DMS153 (cell line): ENCODE results near the gene DENND6B.

Experiments
- DNase-seq: peaks from one replicate; lab custom pipeline; 2025; lab: John Stamatoyannopoulos, UW

Gene DENND6B

DNA sequence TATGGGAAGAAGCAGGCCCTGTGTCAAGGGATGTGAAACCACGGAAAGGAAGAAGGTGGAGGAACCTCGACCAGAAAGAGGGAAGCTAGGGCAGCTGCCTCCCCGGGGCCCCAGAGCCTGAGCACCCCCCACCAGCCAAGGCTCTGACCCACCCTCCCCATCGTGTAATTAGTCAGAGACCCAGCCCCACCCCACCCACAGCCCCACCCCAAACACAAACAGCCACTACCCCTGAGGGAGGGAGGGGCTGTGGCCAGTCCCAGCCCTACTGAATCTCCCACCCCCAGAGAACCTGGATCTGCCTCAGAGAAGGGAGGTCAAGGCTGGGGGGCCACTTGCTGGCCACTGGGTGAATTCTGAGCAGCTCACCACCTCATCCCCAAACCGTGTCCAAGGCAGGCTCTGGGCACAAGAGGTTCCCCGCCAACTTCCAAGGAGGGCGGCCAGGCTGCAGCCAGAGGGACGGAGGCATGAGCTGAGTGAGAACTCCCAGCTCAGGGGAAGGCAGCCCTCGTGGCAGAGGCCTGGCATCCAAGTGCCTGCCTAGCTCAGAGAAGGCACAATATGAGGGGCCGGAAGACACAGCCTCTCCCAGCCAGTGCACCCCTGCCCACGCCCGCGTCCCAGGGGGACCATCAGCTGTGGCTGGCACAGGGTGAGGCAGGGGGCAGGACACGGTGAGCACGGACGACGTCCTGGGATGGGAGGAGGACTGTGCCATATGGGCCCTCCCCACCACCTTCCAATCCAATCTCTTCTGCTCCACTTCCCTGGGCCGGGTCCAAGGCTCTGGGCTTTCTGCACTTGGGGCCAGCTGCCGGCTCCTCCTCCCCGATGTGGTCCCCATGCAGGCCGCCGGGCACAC lies 22.1 kb downstream of the DENND6B start:
- DNase-seq: no peak

DNA sequence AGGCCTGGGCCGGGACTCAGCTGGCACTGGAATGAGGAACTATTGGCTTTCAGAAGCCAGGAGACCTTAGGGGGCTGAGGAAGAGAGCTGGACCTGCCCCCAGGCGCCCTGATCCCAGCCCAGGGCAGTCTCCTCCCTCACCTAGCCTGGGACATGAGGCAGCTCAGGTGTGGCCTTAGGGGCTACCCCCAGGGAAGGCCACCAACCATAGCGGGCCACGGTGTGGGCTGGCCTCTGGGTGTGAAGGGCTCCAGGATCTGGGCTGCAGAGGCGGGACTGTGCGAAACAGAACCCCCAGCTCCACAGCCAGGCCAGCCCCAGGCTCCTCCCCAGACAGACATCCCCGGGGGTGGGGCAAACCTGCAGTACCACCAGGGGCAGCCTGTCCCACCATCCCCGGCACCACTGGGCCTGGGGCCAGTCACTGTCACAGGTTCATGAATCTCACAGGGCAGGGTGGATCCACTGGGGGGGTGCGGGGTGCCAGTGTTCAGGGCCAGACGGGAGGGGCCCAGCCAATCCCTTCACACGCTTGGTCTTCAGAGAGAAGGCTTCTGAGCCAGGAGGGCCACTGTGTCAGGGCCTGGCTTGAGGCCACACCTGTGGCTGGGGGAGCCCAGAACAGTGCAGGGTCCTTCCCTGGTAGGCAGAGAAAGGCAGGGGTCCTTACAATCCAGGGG lies 22.8 kb downstream of the DENND6B start:
- no peak for DNase-seq

DNA sequence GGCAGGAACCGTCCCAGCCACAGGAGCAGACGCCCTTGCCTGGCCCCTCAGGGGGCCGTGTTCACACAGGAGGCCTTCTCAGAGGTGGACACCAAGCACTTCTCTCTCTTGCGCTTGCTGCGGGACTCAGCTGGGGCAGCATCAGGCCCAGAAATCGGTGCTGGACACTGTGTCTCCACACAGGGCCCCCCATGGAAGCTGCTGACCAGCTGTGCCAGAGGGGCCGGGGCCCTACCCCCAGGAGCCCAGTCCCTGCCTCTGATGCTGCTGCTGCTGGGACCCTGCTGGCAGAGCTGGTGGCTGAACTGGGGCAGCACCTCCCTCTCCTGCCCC lies 23.3 kb downstream of the DENND6B start:
- DNase-seq: no peak

DNA sequence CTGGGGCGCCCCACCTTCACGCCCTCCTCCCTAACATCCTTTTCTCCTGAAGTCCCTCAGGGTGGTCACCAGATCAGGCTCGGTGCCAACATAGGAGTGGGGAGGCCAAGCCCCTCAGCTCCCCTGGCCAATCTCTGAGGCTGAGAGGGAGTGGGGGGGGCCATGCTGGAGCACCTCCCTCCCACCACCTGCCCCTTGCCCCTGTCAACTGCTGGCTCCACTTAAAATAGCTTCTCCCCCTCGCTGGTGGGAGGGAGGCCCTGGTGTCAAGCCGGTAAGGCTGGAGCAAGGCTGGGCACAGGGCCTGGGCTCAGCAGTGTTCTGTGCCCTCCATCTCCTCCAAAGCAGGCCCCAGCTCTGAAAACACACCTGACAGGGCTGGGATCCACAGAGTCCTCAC lies 24.2 kb downstream of the DENND6B start:
- no peak for DNase-seq

DNA sequence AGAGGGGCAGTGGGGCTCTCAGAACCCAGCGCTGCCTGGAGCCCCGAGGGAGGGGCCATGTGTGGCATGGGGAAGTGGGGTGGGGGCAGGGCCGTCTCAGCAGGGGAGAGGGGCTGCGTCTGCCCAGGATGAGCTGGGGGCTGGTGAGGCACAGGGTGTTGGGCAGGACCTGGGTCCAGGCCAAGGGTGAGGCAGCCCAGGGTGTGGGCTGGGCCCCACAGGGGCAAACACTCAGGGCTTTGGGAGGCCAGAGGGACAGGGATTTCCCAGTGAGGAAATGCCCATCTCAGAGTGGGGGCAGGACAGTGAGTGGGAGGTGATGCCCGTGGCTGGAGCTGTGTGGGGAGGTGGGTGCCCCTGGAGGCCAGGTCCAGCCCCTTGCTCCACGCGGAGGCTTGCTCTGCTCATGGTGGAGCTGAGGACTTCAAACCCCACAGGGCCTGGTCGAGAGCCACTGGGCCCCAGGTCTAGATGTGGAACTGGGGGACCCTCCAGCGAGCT lies 24.7 kb downstream of the DENND6B start:
- no peak for DNase-seq

DNA sequence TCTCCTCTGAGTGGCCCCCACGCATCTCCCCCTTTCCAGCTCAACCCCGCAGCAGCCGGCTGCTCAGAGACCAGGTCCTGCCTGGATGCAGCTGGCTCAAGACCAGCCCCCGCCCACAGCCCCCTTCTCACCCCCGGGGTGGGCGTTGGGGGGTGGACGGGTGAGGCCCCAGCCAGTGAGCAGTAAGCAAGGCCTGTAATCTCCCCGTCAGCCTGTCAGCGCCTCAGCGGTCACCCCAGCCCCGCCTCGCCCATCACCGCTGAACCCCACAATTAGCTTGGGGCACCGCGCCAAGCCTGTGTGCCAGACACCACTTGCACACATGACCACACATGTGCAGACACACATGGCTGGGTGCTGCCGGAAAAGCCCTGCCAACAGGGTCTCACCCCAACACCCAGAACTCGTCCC lies 25.2 kb downstream of the DENND6B start:
- no peak for DNase-seq

DNA sequence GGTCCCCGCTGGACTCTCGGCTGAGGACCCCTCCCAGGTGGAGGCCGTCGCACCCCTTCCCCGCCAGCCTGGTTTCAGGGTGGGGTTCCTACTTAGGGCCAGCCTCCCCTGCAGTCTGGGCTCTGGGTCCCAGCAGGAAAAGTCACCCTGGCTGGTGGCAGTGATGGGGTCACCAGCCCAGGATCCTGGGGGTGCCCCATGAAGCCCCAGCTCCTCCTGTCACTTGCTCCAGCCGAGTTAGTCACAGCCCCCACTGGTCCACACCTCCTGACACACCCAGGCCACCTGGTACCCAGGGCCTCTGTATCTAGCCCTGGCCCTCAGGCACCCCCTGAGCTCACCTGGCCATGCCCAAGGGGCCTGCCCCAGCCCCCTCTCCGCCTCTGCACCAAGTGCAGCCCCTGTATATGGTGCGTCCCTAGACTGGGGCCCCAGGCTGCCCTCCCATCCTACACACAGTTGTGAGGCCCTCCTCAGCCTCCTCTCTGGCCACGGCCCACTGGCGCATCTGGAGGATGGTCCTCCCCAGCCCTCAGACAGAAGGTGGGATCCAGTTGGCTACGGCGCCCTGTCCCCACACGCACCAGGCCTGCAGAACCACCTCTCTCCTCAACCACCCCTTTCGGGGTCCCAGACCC lies 26.1 kb downstream of the DENND6B start:
- no peak for DNase-seq

DNA sequence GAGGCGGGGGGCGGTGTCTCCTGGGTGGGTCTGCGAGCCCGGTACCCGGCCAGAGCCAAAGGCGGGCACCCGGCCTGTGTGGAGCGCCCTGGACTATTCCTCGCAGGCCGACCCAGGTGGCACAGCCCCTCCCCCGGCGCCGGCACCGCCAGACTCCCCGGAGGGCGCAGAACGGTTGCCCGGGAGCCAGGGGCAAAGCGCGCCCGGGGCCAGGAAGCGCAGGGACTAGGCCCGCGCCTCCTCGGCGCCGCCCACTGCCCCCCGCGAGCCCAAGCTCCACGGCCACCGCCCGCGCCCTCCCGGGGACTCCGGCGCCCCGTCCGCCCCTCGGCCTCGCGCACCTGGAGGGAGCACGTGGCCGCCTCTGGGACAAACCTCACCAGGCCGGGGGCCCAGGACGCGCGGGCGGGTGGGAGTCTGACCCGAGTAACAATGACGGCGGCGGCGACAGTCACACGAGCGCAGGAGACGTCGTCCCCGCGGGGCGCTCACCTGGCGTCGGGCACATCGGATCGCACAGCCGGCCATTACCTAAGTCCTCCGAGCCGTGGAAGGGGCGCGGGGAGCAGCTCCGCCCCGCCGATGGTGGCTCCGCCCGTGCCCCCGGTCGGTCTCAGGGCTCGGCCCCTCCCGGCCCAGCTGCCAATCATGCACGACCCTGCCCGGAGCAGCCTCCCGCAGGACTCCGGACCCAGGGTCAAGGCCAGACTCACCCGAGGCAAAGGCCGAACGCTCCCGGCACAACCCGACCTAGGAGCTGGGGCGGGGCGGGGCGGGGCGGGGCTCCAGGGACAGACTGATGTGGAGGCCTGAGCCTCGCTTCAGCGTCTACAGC lies 26.8 kb downstream of the DENND6B start:
- DNase-seq: no peak

DNA sequence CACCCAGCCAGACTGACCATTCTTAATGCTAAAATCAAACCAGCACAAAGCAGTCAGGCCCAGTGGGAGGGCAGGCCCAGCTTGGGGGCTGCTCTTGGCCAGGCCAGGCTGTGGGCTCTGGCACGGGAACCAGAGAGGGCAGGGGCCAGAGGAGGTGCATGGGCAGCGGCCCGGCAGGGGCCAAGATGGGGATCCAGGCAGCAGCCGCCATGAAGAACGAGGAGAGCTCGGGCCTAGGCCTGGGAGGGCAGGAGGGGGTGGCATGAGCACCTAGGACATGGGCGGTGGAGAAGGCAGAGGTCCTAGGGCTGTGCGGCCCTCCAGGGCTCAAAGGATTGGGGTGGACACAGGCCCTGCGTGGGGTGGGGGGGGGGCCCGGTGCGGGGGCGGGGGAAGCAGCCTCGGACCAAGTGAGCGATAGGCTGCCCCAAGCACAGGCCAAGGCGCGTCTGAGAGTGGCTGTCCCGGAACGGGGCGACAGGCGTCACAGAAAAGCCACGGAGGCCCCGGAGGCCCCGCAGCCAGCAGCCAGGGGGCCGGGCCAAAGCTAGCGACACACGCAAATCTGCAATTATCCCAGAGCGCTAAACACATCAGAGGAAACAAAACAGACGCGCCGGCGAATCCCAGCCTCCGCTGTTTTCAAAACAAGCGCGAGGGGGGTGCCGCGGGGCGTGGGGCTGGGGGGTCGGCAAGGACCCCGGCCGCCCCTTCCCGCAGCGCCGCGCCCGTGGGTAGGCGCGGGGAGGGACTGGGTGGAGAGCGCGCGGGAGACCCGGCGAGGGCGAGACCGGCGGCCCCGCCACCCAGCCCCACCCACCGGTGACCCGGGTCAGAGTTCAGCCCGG lies 27.7 kb downstream of the DENND6B start:
- no peak for DNase-seq

DNA sequence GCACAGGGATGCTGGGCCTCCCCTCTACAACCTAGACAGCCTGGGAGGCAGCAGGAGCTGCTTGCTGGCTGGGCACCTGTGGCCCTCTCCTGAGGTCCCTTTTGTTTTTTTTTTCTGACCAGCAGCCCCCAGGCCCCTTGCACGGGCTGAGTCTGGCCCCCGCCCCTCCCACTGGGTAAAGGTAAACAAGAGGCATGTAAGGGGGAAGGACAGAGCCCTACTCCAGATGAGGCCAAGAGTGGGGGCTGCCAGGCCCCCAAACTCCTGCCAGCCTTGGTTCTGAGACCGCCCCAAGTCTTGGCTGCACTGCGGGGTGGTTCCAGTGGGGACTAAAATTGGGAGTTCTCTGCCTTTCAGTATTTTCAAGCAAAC lies 28.6 kb downstream of the DENND6B start:
- DNase-seq: no peak

DNA sequence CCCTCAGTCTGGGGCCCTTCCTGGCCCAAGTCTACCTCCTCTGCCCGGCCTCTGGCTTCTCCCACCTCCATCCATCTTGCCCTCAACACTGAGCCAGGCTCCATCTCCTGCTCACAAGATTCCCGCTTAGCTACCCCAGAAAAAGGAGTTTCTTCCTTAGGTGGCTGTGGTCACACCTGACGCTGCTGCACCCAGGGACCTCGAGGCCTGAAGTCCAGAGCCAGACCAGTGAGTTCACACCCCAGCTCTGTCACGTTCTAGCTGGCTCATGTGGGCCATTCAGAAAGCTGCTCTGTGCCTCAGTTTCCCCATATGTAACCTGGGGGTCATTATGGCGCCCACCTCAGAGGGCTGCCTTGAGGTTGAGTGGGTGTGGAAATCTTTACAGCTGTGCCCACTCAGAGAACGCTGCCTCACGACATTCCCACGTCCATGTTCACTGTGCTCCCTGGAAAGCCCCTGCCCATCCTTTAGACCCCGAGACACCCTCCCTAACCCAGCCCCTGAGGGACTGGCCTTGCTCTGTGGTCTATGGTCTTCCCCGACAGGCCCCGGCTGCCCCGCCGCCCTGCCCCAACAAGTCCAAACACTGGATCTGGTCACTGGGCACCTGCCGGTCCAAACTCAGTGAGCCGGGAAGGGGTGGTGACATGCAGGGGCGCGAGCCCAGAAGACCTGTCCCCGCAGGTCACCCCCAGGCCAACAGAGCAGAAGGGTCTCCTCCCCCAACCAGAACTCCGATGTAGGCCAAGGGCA lies 29.1 kb downstream of the DENND6B start:
- DNase-seq: no peak

DNA sequence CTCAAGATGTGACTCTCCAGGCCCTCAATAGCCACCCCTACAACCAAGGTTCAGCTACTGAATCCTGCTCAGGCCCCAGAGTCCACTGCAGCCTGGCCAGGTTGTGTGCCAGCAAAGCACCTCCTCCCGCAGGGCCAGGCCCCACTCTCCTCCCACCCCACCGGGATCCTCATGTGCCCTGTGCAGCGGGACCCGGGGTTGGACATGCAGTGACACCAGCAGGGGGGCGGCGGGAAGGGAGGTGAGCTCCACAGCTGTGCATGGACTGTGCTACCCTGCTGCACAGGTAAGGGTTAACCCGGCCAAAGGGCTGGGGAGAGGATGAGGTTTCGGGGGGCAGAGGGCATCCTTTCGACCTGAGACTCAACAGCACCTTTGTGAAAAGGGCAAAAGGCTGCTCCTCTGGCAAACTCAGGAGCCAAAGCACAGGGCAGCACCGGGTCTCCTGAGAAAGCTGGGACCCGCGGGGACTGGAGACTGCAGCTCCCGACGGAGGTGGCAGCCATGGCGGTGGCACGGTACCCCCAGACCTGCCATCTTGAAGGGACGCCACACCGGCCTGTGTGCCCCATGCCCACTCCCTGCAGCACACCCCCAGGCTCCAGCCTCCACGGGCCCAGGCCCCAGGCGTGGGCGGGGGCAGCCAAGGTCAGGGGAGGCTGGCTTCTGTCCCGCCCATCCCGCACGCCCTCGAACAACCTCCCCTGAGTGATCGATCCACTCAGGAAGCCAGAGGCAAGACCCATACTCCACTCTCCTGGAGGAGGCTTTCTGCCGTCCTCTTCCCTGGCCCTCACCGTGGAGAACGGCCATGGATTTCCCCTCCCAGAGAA lies 29.9 kb downstream of the DENND6B start:
- DNase-seq: no peak

DNA sequence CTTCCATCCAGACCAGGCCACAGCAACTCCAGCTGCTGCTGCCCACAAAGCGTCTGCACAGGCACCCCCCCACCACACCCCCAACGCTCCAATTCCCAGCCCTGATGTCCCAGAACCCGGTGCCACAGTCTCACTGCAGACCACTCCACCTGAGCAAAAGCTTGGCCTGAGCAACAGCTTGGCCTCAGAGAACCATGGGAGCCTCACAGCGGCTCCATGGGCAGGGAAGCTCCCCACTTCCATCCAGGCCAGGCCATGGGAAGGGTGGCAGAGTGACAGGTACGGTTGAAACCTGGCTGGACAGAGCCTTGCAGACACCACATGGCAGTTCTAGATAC lies 32.5 kb downstream of the DENND6B start:
- no peak for DNase-seq

DNA sequence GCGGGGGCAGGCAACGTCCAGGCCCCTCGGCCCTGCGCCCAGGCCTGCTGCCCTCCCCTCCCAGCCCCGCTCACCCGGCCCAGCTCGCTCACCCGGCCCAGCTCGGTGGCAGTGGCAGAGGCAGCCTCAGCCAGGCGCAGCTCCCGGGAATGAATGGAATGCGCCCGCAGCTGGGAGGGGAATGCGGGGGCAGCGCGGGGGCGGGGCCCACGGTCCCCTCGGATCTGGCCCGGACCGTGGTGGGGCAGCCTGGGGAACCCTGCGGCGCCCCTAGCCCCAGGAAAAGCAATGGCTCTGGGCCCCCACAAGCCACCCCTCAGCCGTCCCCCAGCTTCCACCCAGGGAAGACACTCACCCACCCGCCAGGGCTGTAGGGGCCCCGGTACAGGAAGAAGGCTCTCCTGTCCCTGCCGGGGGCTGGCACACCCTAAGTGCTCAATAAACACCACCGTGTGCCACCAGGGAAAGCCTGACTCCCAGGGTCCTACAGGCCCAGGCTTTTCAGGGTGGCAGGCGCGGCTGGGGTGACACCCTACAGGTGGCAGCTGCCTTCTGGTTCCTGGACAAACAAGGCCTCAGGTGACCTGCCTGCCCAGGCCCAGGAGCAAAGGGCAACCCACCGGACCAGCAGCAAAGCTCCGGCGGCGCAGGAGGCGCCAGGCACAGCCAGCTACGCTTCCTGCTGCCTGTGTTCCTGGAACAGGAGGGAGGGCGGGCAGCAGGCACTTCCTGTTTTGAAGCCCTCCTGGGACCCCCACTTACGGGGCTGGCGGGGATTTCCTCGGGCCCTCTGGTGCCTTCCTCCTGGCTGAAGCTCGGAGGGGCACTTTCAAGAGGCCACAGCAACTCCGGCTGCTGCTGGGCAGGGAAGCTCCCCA lies 33.1 kb downstream of the DENND6B start:
- DNase-seq: peak; percentile 49

DNA sequence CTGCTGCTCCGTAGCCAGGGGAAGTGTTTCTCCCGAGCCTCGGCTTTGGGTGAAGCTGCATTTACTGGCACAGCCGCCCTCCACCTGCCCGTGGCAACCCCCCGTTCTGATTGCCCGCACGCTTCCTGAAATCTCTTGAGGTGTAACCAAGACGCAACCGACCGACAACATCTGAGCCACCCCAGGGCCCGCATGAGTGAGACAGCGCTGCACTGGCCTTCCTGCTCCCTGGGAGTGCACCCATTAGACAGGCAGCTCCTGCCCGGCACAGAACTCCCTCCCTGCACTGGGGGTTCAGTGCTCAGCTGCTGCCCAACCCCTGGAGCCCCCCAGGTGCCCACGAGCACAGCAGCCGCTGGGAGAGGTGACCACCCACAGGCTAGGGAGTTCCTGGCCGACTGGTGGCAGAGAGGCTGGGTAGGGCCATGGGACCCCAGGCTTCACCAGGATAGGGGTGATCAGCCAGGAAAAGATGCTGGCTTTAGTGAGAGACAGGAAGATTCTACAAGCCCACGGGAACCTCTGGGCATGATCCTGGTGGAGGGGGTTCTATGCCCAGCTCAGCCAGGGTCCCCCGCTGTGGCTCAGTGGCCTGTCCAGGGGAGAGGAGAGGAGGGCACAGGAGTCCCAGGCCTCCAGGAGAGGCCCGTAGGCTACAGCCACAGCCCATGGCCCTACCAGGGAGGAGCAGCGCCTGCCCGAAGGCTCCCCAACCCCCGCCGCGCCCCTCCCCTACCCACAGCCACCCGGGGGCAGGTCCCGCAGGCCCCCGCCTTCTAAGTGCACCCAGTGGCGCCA lies 34.0 kb downstream of the DENND6B start:
- no peak for DNase-seq

DNA sequence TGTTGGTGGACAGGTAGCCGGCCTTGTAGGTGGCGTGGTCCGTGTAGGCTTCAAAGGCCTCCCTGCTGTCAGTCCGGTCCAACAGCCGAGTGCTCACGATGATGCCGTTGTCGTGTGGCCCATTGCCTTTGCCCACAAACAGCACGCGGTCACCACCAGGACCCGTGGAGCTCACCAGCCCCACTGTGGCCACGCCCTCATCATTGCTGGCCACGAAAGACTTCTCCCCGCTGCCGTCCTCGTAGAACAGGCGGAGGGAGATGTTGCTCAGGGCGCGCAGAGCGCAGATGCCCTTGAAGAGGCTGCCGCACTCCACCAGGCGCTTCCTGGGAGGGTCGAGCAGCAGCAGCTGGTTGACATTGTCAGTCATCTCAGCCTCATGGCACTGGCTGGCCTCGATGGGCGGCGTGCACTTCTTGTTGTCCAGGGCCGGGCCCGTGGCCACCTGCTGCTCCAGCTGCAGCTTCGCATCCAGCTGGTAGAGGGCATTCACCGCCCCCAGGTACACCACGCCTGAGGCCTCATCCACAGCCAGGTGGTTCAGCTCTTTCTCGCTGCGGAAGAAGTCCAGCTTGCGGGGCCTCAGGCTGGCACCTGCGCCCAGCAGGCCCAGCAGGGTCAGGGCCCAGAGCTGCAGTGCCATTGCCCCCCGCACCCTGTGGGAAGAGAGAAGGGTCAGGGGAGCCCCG lies 36.7 kb downstream of the DENND6B start:
- no peak for DNase-seq
